ENCODE data around the gene ITGAD. TPM values are rescaled to one million over a fixed set of nuclear protein-coding genes. Genes with fewer than 3 reads are reported as not detected.

ITGAD gene
- total and polyA plus RNA-seq, 2 of the 13 experiments (the other 11 are each of a cell fraction or from before 2014, with no cell fraction given) = not detected

DNA sequence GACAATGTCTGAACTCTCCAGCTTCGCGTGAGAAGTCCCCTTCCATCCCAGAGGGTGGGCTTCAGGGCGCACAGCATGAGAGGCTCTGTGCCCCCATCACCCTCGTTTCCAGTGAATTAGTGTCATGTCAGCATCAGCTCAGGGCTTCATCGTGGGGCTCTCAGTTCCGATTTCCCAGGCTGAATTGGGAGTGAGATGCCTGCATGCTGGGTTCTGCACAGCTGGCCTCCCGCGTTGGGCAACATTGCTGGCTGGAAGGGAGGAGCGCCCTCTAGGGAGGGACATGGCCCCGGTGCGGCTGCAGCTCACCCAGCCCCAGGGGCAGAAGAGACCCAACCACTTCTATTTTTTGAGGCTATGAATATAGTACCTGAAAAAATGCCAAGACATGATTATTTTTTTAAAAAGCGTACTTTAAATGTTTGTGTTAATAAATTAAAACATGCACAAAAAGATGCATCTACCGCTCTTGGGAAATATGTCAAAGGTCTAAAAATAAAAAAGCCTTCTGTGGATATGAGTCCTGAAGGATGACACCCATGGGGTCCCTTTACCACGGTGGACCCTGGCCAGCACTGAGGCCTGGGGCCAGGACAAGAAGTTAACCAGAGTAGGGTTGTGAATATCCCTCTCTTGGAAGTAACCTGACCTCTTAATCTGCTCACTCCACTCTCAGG is 10.5 kb upstream of the ITGAD start (continued):
- TF ChIP-seq MIER2 (CRISPR knock-in tag; IDR thresholded peaks at IDR 0.05) (0 out of 2 replicates have a peak, but pooled peaks have one; percentile 33), GZF1 (CRISPR knock-in tag; IDR thresholded peaks at IDR 0.05) (no peak), MBD4 (IDR thresholded peaks at IDR 0.05; ENCODE audit: borderline replicate concordance, low read length) (no peak), FOSL2 (CRISPR knock-in tag; IDR thresholded peaks at IDR 0.05) (peak; percentile 24; the same call in 1 of the 2 replicates), MAFK (conservative IDR thresholded peaks at IDR 0.05 in 1 of 2, IDR thresholded peaks at IDR 0.05 in 1 of 2; ENCODE audit: low read length in 2 of 2) (peak; percentile 83 to 88), XRCC5 (optimal IDR thresholded peaks at IDR 0.05; ENCODE audit: low read length) (peak; percentile 93), KDM5B (CRISPR knock-in tag; IDR thresholded peaks at IDR 0.05; ENCODE audit: borderline replicate concordance) (no peak), PAF1 (CRISPR knock-in tag; IDR thresholded peaks at IDR 0.05) (no peak), ZNF790 (CRISPR knock-in tag; IDR thresholded peaks at IDR 0.05; ENCODE audit: borderline replicate concordance) (no peak), ZNF343 (CRISPR knock-in tag; IDR thresholded peaks at IDR 0.05) (no peak), ZNF768 (CRISPR knock-in tag; IDR thresholded peaks at IDR 0.05) (peak; percentile 70; the same call in 1 of the 2 replicates), KMT2B (CRISPR knock-in tag; IDR thresholded peaks at IDR 0.05) (no peak), FOXK1 (CRISPR knock-in tag; IDR thresholded peaks at IDR 0.05; ENCODE audit: borderline replicate concordance, low read depth) (no peak)
- TF ChIP-seq, protein P1, sequence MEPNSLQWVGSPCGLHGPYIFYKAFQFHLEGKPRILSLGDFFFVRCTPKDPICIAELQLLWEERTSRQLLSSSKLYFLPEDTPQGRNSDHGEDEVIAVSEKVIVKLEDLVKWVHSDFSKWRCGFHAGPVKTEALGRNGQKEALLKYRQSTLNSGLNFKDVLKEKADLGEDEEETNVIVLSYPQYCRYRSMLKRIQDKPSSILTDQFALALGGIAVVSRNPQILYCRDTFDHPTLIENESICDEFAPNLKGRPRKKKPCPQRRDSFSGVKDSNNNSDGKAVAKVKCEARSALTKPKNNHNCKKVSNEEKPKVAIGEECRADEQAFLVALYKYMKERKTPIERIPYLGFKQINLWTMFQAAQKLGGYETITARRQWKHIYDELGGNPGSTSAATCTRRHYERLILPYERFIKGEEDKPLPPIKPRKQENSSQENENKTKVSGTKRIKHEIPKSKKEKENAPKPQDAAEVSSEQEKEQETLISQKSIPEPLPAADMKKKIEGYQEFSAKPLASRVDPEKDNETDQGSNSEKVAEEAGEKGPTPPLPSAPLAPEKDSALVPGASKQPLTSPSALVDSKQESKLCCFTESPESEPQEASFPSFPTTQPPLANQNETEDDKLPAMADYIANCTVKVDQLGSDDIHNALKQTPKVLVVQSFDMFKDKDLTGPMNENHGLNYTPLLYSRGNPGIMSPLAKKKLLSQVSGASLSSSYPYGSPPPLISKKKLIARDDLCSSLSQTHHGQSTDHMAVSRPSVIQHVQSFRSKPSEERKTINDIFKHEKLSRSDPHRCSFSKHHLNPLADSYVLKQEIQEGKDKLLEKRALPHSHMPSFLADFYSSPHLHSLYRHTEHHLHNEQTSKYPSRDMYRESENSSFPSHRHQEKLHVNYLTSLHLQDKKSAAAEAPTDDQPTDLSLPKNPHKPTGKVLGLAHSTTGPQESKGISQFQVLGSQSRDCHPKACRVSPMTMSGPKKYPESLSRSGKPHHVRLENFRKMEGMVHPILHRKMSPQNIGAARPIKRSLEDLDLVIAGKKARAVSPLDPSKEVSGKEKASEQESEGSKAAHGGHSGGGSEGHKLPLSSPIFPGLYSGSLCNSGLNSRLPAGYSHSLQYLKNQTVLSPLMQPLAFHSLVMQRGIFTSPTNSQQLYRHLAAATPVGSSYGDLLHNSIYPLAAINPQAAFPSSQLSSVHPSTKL (CRISPR knock-in tag; IDR thresholded peaks at IDR 0.05) = 0 out of 2 replicates have a peak, but pooled peaks have one; percentile 14
- TF ChIP-seq, protein P2, sequence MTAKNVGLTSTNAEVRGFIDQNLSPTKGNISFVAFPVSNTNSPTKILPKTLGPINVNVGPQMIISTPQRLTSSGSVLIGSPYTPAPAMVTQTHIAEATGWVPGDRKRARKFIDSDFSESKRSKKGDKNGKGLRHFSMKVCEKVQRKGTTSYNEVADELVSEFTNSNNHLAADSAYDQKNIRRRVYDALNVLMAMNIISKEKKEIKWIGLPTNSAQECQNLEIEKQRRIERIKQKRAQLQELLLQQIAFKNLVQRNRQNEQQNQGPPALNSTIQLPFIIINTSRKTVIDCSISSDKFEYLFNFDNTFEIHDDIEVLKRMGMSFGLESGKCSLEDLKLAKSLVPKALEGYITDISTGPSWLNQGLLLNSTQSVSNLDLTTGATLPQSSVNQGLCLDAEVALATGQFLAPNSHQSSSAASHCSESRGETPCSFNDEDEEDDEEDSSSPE (CRISPR knock-in tag; IDR thresholded peaks at IDR 0.05) = 0 out of 2 replicates have a peak, but pooled peaks have one; percentile 46
- TF ChIP-seq, protein P3, sequence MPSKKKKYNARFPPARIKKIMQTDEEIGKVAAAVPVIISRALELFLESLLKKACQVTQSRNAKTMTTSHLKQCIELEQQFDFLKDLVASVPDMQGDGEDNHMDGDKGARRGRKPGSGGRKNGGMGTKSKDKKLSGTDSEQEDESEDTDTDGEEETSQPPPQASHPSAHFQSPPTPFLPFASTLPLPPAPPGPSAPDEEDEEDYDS (CRISPR knock-in tag; IDR thresholded peaks at IDR 0.05) = no peak
- TF ChIP-seq, protein P4, sequence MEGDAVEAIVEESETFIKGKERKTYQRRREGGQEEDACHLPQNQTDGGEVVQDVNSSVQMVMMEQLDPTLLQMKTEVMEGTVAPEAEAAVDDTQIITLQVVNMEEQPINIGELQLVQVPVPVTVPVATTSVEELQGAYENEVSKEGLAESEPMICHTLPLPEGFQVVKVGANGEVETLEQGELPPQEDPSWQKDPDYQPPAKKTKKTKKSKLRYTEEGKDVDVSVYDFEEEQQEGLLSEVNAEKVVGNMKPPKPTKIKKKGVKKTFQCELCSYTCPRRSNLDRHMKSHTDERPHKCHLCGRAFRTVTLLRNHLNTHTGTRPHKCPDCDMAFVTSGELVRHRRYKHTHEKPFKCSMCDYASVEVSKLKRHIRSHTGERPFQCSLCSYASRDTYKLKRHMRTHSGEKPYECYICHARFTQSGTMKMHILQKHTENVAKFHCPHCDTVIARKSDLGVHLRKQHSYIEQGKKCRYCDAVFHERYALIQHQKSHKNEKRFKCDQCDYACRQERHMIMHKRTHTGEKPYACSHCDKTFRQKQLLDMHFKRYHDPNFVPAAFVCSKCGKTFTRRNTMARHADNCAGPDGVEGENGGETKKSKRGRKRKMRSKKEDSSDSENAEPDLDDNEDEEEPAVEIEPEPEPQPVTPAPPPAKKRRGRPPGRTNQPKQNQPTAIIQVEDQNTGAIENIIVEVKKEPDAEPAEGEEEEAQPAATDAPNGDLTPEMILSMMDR (CRISPR knock-in tag; IDR thresholded peaks at IDR 0.05) = peak; percentile 90
- TF ChIP-seq, protein P5, sequence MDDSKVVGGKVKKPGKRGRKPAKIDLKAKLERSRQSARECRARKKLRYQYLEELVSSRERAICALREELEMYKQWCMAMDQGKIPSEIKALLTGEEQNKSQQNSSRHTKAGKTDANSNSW (CRISPR knock-in tag; IDR thresholded peaks at IDR 0.05; ENCODE audit: borderline replicate concordance) = no peak
- TF ChIP-seq, protein P6, sequence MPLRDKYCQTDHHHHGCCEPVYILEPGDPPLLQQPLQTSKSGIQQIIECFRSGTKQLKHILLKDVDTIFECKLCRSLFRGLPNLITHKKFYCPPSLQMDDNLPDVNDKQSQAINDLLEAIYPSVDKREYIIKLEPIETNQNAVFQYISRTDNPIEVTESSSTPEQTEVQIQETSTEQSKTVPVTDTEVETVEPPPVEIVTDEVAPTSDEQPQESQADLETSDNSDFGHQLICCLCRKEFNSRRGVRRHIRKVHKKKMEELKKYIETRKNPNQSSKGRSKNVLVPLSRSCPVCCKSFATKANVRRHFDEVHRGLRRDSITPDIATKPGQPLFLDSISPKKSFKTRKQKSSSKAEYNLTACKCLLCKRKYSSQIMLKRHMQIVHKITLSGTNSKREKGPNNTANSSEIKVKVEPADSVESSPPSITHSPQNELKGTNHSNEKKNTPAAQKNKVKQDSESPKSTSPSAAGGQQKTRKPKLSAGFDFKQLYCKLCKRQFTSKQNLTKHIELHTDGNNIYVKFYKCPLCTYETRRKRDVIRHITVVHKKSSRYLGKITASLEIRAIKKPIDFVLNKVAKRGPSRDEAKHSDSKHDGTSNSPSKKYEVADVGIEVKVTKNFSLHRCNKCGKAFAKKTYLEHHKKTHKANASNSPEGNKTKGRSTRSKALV (CRISPR knock-in tag; IDR thresholded peaks at IDR 0.05) = 0 out of 2 replicates have a peak, but pooled peaks have one; percentile 26

Data from HepG2 (cell line).